Measurements from ENCODE around the gene PTH1R. TPM values are rescaled to one million over a fixed set of nuclear protein-coding genes. Genes with fewer than 3 reads are reported as not detected.
A peak's percentile ranks its signal among the peaks of the same experiment; 100 is the strongest.

Gene PTH1R
- total RNA-seq, 1 donor from 2014 or later = under 0.01 TPM

DNA sequence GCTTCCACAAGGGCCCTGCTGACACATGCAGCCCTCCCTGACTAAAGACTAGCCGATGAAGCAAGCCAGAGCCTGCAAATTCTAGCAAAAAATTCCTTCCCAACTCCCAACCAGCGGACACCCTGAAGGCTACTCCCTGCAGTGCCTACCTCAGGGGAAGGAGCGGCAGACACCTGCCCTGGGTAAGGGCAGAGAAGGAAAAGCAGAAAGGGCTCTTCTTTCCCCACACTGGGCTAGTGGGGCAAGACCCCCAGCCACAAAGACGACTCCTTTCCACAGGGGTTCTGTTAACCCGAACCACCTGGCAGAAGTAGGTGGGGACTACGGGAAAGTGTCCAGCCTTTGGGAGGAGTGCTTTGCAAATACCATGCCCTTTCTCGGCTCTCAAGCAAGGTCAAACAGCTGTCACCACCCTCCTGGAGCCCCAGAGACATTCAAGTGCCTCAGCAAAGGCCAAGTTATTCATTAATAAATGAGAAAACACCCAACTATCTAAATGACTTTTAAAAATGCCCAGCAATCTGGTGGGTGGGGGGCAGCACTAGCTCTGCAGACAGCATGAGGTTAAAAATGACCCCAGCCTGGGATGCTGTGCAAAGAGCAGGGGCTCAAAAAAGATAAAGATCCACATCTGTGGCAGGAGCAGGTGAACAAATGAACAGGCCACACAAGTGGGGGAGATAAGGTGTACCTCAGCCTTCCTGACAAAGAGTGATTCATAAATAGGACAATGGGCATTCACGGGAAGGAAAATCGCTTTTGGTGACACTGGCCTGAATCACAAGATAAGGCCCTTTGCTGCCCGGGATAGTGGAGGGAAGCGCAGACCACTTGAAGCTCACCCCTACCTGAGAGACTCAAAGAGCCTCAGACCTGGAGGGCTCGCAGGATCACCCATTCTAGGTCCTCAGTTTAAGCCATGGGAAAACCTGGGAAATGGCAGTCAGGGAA lies 66.0 kb downstream of the PTH1R start:
- peak; percentile 51 to 78 for DNase-seq (ENCODE audit: low read depth in 2 of 2)

DNA sequence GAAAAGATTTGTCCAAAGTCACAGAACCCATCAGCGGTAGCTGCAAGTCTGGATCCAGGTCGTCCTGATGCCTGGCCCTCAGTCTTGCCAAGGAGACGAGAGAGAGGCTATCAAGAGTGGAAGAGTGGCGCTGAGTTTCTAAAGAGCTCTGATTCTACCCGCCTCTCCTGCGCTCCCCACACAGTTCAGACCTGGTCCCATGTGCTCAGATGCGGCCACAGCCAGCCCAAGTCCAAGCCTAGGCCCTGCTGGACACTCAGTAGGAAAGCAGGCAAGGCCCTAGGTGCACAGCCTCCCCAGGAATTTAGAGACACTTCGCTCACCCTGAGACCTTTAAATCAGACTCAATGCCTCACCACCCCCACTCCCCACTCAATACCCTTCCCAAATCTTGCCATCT lies 66.7 kb downstream of the PTH1R start:
- no peak for DNase-seq (ENCODE audit: low read depth in 2 of 2)

DNA sequence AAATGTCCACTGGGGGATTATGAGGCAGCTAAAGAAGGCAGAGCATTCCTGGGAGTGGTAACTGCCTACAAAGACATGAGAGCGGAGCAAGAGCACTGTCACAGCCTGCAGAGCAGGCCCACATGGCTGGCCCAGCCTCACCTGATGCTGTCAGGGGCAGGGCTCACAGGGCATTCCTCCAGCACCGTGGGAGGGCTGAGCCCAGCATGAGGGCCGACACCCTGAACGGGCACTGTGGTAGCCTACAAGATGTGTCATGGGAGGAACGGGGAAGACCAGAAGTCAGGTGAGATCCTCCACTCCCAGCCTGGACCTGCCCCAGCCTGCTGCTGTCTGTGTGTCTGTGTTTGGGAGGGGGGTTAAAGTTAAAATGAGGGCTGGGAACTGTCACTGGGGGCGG lies 68.9 kb downstream of the PTH1R start:
- no peak for DNase-seq (ENCODE audit: low read depth in 2 of 2)

DNA sequence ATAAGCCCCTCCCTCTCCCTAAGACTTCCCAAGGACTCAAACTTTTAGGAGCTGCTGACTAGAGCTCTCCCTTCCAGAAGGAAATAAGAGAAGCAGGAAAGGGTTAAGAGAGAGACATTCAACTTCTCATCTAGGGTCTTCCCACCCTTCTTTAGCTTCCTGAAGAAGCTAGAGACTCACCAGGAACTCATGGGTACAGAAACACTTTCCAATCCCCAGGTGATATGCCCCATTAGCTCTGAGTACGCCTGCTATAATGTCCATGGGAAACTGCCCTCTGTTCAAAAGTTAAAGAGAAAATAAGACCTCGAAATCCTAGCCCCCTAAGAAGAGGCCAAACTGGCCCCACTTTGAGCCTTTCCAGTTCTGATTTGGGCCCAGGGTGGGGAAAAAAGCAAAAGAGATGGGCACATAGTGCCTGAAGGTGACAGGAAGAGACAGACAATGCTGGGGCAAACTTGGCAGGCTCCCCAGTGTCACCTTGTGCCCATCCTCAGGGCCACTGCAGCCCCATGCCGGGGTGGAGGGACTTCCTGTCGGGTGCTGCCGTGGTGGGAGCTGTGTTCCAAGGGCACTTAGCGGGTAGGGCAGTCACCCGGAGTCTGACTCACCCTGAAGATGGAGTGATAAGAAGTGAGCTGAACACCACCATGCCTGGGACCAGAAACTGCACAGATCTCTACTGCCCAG lies 69.5 kb downstream of the PTH1R start:
- peak in 1 of 2 donors; percentile 69 for DNase-seq (ENCODE audit: low read depth in 2 of 2)

DNA sequence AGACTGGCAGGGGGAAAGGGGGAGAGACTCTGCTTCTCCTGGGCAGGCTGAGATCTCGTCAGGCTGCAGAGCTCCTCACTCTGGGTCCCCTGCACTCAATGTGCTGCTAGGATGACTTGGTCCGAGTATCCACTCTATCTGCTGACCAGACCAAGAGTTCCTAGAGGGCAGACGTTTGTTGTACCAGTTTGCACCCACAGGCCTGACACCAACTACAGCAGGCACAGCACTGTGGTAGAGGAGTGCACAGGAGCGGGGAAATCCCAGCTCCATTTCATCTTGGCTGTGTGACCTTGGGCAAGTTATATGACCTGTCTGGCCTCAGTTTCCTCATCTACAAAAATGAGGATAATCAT lies 70.0 kb downstream of the PTH1R start:
- DNase-seq (ENCODE audit: low read depth in 2 of 2) = no peak

DNA sequence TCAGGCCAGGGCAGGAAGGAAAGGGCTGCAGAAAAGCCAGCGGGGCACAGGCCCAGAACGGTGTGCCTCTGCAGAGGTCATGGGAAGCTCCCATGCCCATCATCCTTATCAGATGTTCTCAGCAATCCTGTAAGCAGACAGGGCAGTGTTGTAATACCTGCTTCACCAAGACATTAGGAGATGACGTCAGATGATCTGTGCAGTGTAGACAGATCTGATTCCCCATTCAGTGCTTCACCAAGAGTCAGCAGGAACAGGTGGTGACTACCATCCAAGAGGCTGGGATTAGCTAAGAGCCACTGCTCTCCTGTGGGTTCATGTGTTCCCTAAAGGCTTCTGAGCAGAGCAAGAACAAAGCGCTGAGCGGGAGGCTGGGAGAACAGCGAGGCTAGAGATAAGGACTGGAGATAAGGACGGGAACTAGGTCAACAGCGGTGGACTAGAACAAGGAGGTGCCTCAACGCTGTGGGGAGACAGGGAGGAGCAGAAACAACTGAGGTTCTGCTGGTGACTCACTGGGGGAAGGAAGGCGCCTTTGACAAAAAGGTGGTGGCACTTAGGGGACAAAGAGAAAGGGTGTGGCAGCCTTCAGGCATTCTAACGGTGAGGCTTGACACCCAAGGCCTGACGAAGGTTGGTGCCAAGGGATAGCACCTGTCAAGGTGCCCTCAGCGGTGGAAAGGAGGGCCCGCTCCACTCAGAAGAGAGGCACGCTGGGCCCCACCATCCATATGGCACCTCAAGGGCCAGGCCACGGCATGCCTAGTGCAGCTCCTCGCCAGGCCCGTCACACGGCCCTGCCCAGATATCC lies 70.7 kb downstream of the PTH1R start:
- peak in 1 of 2 donors; percentile 58 for DNase-seq (ENCODE audit: low read depth in 2 of 2)

DNA sequence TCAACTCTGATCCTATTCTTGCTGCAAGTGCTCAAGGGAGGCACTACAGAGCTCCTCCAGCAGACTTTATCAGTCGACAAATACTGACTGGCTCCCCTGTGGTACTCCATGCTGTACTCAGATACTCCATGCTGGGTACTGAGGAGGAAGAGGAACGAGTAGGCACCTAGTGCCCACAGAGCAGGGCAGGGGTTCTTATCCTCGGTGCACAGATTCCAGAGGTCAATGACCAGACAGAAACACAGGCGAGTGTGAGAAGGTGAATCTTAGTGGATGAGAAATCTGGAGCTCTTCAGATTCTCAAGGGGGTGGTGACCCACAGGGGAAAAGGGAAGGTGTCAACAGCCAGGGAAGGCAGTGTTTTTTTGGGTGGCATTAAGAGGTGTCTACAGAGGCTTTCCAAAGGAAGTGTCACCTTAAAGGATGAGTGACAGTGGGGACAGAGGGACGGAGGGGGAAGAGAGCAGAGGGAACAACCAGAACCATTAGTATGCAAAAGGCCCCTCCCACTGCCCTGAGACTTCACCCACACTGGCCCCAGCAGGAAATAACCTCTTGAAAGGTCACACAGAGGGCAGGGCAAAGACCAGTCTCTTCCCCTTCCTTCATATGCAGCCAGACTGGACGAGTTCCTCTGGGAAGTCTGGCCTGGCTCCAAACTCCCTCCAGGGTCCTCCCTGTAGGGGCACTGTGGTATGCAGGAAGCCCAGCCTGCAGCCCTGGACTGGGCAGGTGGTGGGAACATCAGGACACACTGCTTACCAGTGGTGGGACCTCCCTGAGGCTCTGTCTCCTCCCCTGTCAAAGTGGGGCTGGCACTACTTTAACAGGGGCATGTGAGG lies 71.5 kb downstream of the PTH1R start:
- peak in 1 of 2 donors; percentile 38 for DNase-seq (ENCODE audit: low read depth in 2 of 2)

DNA sequence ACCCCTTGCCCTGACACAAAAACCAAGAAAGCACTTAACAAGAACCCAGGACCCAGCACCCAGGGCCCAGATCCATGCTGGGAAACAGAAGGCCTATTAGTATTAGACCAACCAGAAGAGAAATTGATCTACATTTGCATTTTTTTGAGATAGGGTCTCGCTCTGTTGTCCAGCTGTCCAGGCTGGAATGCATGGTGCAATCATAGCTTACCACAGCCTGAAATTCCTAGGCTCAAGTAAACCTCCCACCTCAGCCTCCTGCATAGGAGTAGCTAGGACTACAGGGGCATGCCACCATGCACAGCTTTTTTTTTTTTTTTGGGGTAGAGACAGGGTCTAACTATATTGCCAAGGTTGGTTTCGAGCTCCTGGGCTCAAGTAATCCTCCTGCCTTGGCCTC lies 72.7 kb downstream of the PTH1R start:
- no peak for DNase-seq (ENCODE audit: low read depth in 2 of 2)

DNA sequence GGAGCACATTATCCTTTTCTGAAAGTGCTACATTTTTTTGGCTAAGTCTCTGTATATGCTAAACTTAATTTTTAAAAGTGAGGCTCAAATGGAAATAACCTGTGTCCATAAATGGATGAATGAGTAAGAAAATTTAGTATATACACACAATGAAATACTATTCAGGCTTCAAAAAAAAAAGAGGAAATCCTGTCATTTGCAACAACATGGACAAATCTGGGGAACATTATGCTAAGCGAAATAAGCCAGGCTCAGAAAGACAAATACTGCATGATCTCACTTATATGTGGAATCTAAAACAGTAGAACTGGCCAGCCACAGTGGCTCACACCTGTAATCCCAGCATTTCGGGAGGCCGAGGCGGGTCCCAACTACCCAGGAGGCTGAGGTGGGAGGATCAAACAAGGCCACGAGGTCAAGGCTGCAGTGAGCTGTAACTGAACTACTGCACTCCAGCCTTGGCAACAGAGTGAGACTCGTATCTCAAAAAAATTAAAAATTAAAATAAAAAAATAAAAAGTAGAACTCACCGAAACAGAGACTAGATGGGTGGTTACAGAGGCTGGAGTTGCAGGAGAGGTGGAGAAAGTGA lies 73.2 kb downstream of the PTH1R start:
- DNase-seq (ENCODE audit: low read depth in 2 of 2) = peak; percentile 65 to 73

DNA sequence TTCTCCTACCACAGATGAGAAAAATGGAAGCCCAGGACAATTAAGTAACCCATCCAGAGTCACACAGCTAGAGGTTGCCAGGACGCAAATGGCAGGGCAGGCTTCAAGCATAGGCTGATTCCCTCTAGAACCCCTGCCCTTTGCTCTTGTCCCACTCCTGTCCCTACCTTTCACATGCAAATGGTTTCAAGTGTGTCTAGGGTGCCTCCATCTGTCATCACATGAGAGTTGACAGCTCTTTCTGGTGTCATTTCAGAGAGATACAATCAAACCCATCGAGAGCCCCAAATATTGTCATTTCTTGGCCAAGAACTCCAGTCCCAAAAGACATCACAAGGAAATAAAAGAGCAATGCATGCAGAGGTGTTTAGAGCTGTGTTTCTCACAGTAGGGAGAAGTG lies 75.3 kb downstream of the PTH1R start:
- no peak for DNase-seq (ENCODE audit: low read depth in 2 of 2)

Other genes starting within 250 kb of the PTH1R start
- 4.9 and 5.4 TPM in 2 replicates for gene ALS2CL, start 184.0 kb upstream of the PTH1R start, total RNA-seq
- under 0.01 TPM in 1 of 2 replicates, not detected in the other for gene TMIE, start 176.3 kb upstream of the PTH1R start, total RNA-seq
- not detected in 2 replicates for gene PRSS50, start 159.9 kb upstream of the PTH1R start, total RNA-seq
- gene MYL3, start 14.3 kb upstream of the PTH1R start, total RNA-seq = 0.13 TPM in 1 of 2 replicates, not detected in the other
- 20.1 and 25.2 TPM in 2 replicates for gene CCDC12, start 99.0 kb downstream of the PTH1R start, total RNA-seq
- 13.5 and 22.3 TPM in 2 replicates for gene NBEAL2, start 101.9 kb downstream of the PTH1R start, total RNA-seq